ENCODE measurements around the gene LTB4R2. TPM values are rescaled to one million over a fixed set of nuclear protein-coding genes. Genes with fewer than 3 reads are reported as not detected.

LTB4R2 gene, protein sequence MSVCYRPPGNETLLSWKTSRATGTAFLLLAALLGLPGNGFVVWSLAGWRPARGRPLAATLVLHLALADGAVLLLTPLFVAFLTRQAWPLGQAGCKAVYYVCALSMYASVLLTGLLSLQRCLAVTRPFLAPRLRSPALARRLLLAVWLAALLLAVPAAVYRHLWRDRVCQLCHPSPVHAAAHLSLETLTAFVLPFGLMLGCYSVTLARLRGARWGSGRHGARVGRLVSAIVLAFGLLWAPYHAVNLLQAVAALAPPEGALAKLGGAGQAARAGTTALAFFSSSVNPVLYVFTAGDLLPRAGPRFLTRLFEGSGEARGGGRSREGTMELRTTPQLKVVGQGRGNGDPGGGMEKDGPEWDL
- 10 to 100 TPM in 2 of 4 donors, 1 to 10 TPM in 2; 7.7 to 37.2 (median 12.2) TPM for total RNA-seq

GRCh38 chr14:24309538-24310264, at the start of gene LTB4R2:
Gene LTB4R2, plus strand, starts transcription at chr14:24310140. Its CDS starts 525 bp downstream, at chr14:24310665.
- Histone ChIP-seq H3K4me3 (peak within 1 kb of the TSS; percentile 44 to 64 (median 58)), H3K27me3 (no peaks in the 10 kb centered on the region), H3K27ac (peak within 1 kb of the TSS; percentile 62 to 96 (median 85)), H3K9me3 (no peaks in the 10 kb centered on the region), H3K4me1 (peaks cover 8 to 57% (median 27%) of the 10 kb centered on the region in 4 donors), H3K36me3 (peaks cover 0 to 27% (median 0%) of the 10 kb centered on the region in 3 donors)
- DNase-seq: no peak
- TF ChIP-seq CTCF (IDR thresholded peaks at IDR 0.05) (no peak), POLR2A (IDR thresholded peaks at IDR 0.05) (no peak)

- Histone ChIP-seq H3K27me3 (no peaks in the 10 kb centered on the region), H3K4me3 (no peak overlapping the region), H3K4me1 (no peaks in the 10 kb centered on the region), H3K27ac (no peak overlapping the region), H3K9me3 (no peaks in the 10 kb centered on the region), H3K36me3 (peaks cover 0 to 11% (median 0%) of the 10 kb centered on the region in 3 donors)
- DNase-seq: no peak
- TF ChIP-seq CTCF (IDR thresholded peaks at IDR 0.05) (no peak), POLR2A (IDR thresholded peaks at IDR 0.05) (no peak)
Measured at GRCh38 chr14:24260780-24261157, 49.2 kb upstream of the LTB4R2 start.

GRCh38 chr14:24261256-24261968, 48.5 kb upstream of the LTB4R2 start:
- Histone ChIP-seq H3K36me3 (peaks cover 0 to 17% (median 0%) of the 10 kb centered on the region in 3 donors), H3K27me3 (no peaks in the 10 kb centered on the region), H3K4me1 (no peaks in the 10 kb centered on the region), H3K27ac (no peak overlapping the region), H3K9me3 (no peaks in the 10 kb centered on the region), H3K4me3 (no peak overlapping the region)
- TF ChIP-seq POLR2A (IDR thresholded peaks at IDR 0.05) (no peak), CTCF (IDR thresholded peaks at IDR 0.05) (no peak)
- DNase-seq: no peak

DNA sequence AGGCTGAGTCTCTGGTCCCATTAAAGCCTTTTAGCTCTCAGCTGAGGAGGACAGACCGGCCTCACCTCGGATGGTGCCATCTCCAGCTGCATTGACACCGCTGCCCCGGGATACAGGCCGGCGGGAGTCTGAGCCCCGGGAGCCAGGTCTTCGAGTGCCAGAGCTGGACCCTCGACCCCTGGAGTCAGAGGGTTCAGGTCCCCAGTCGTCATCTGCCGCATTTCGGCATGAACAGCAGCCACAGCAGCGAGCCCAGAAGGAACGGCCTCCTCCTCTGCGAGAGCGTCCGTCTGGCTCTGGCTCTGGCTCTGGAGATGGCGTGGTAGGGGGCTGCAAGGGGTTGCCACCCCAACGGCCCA, 48.0 kb upstream of the LTB4R2 start:
- H3K36me3 ChIP-seq: peaks cover 0 to 22% (median 0%) of the 10 kb centered on the region in 3 donors
- H3K27me3 ChIP-seq: no peaks in the 10 kb centered on the region
- no peaks in the 10 kb centered on the region for H3K9me3 ChIP-seq
- H3K4me1 ChIP-seq: no peaks in the 10 kb centered on the region
- no peak for TF ChIP-seq POLR2A (IDR thresholded peaks at IDR 0.05)
- TF ChIP-seq CTCF (IDR thresholded peaks at IDR 0.05): no peak
- DNase-seq: no peak
- no peak overlapping the region for H3K4me3 ChIP-seq
- no peak overlapping the region for H3K27ac ChIP-seq

DNA sequence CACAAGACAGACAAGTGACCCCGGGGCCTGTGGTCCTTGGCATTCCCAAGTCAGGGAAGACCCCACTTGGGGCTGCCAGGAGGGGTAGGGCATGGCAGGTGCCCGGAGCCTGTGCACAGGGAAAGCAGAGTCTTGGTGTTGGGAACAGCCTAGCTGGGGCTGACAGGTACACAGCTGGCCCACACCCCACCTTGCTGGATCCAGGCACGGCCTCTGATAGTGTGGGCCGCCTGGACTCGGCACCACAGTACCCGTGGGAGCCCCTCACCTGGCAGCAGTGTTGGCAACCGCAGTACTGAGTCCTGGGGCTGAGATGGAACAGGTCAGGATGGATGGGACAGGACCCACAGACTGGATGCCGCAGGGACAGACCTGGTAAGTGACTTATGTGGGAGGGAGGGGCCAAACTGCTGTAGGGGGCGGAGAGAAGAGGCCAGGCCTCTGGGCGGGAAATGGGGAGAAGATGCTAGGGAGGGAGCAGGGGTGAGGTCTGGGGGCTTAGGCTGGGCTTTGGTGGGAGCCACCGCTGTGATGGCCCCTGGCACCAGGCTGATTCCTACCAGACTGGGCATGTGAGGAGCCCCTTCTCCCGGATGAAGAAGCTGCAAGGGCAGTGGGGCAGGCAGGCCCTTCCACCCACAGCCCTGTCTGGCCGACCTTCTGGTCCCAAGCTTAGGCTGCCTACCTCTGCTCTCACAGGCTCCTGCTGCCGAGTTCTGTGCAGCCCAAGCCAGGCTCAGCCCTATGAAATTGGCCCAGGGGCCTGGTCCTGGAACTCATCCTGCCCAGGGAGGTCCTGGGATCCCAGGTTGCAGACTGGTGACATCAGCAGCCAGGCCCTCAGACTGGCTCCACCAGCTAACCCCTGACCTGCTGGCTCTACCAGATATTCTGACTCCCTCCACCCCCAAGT, 46.9 kb upstream of the LTB4R2 start, which contains the start of gene TGM1:
Gene TGM1, minus strand, starts transcription at position 357 of the 913 bp plus-strand sequence. CDS start 825 bp downstream, outside the sequence.
- DNase-seq: no peak
- no peak within 1 kb of the TSS for H3K27ac ChIP-seq
- H3K27me3 ChIP-seq: no peaks in the 10 kb centered on the region
- H3K4me1 ChIP-seq: no peaks in the 10 kb centered on the region
- H3K9me3 ChIP-seq: no peaks in the 10 kb centered on the region
- no peak for TF ChIP-seq POLR2A (IDR thresholded peaks at IDR 0.05)
- no peak for TF ChIP-seq CTCF (IDR thresholded peaks at IDR 0.05)
- no peak within 1 kb of the TSS for H3K4me3 ChIP-seq
- peaks cover 0 to 34% (median 0%) of the 10 kb centered on the region in 3 donors for H3K36me3 ChIP-seq
